GM21619 (cell line): ENCODE results near the gene MARK2.

Experiments
- ATAC-seq: cut with Tn5 transposase; IDR thresholded peaks from one replicate; pipeline ENCODE4 v1.9.1; 2021; ENCODE audit not compliant: unreplicated experiment

The MARK2 gene

DNA sequence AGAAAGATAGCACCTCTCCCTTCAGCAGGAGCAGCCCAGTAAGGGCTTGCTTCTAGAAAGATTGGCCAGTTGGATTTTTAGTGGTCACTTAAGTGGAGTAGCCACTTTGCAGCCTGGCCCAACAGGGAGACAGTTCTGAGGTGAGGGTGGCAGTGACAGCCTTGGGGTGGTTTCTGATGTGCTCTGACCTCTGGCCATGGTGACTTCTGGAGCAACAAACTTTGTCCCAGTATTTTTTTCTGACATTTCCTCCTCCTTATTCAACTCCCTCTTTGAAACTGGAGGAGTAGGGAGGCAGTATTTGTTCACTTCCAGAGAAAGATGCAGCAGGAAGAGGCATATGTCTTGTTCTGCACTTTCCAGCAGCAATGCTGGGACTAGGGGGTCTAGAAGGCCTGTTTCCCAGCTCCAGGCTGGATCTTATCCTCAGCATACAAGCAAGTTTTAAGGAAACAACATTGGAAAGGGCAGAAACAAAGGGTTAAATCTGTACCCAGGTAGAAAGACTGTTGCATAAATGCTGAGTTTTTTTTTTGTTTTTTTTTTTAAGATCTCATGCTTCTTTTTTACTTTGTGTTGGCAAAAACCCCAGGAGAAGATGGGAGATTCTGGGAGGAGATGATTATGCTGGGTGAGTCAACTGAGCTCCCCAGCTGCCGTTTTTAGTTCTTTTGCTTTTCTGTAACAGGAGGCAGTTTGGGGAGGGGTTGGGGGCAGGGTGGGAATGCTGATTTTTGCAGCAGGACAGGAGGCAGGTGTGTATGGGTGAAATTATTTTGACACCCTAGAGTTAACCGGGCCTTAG, 40.9 kb downstream of the MARK2 start:
- no peak for ATAC-seq

GRCh38 chr11:63880403-63880790, 41.5 kb downstream of the MARK2 start:
- no peak for ATAC-seq

GRCh38 chr11:63882555-63883242, 43.8 kb downstream of the MARK2 start:
- ATAC-seq, result no peak

DNA sequence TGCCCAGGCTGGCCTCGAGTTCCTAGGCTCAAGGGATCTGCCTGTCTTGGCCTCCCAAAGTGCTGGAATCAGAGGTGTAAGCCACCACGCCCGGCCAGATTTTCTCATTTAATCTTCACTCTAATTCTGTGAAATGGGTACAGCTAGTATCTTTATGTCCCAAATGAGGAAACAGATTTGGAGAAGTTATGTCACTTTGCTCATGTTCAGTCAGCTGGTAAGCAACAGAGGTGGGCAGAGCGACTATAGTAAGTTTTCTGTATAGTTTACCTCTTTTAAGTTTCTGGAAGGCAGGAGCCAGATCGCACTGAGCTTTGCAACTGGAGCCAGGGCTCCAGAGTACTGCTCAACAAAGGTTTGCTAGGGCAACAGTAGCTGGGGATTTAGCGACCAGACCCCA, 44.9 kb downstream of the MARK2 start:
- ATAC-seq, result no peak

DNA sequence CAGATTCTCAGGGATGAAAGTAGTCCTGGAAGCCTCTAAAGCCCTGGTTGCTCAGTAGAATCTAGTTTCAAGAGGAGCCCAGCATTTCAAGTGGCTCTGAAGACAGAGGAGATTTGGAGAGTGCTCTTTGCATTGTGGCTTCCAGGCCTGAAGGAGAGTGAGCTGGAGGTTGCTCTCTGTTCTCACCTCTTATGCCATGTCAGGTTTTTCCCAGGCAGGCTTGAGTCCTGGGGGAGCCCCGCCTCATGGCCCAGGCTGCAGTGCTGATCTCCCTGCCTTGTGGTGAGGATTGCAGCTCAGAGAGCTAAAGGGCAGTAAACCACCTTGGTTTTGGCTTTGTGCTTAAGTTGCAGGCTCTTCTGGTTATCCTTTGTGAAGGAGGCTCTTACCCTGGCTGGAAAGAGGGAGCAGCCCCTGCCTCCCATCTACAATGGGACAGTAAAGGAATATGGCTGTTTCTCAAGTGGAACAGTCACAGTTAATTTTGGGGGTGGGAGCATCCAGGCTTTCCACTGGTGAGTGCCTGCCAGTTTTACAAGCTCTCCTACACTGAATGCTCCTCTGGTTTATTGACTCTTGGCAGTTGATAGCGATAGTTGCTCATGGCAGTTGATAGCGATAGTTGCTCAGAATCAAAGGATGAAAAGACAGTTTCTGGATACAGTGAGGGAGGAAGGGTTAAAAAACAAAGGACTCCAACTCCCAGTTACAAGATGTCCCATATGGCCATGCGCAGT, 45.5 kb downstream of the MARK2 start:
- ATAC-seq, result no peak

DNA sequence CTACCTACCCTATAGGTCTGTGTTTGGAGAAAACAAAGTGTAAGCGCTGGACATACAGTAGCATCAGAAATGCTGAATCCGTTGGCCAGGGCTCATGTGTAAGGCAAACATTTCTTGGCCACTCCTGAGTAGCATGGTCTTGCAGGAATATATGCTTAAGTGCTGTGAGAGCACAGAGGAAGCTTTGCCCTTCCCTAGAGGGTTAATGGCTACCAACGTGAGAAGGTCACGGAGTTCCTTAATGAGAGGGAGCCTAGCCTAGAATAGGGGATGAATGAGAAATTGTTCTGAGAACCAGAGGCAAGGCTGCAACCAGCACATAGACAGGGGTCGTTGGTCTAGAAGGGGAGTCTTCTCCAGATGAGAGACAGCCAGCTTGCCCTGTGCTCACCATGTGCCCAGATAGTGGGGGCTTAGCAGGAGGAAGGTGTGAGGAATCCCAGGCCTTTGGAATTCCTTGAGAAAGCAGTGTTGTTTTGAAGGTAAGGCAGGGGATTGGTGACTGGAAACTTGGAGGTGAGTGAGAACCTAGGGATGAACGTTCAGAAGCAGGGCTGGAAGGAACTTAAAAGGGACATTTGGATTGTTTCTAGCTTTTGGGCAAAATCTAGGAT, 48.6 kb downstream of the MARK2 start:
- ATAC-seq, result no peak

DNA sequence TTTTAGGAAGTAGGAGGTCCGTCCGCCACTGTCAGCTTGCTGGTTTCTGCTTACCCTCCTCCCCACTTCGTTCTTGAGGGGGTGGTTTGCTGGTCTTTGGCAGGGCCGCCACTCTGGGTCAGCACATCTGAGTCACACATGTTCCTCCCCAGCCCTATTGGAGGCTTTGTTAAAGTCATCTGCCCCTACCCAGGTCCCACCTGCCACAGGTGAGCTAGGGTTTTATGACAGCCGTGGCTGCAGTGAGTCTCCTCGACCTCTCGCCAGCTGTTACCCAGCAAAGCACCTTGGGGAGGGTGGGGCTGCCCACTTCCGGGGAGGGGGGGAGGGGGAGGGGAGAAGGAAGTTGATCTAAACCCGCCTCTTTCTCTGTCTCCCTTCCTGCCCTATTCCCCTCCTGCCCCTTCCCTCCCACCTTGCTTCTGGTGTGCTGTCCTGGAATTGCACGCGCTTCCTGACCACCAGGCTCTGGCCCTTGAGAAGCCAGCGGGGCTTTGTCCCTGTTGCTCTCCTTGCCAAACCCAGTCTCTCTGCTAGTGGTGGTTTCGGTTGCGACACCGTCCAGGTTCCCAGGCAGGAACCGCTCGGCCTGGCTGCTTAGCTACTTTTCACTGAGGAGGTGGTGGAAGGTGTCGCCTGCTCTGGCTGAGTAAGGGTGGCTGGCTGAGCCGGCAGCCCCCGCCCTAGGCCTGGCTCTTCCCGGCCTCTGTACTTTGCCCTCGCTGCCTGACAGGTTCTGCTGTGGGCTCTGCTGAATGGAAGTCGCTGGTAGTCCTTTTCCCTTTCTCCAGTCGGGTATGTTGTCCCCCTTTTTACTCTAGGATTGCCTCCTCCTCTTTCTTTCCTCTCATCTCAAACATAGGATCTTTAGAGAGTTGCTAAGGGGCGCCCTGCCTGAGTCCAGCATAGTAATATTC, 49.5 kb downstream of the MARK2 start:
- ATAC-seq, result peak; percentile 52

DNA sequence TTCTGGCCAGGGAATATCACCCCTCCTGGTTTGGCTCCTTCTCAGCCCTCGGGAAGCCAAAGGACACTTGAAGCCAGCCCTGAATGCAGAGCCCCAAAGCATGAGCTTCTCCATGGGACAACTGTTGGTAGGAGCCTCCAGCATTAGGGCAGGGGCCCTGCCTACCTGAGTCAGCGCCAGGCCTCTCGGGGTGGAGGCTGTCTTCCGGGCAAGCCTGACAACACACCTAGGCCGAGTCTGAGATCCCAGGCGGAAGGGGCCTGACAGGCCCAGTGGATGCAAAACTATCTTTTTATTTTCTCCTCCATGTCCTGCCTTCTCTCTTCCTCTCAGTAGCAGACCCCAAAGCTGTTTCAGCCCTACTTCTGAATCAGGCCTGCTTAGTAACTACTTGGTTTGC, 50.4 kb downstream of the MARK2 start:
- no peak for ATAC-seq

DNA sequence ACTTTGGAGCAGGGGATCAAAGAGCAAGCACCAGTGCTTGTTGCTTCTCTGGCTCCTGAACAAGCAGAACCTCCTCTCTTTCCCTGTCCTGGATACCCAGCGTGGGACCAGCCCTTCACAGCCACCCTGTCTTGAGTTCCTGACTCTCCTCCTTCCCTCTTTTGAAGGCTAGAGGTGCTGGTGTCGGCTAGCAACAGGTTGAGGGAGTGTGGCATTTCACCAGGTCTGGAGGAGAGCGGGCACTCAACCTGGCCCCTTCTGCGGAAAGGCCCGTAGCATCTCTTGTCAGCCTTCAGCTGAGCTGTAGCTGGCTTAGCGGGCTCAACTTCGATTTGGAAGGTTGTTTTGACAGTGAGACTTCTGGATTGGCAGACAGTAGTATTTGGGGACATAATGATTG, 51.5 kb downstream of the MARK2 start:
- no peak for ATAC-seq

DNA sequence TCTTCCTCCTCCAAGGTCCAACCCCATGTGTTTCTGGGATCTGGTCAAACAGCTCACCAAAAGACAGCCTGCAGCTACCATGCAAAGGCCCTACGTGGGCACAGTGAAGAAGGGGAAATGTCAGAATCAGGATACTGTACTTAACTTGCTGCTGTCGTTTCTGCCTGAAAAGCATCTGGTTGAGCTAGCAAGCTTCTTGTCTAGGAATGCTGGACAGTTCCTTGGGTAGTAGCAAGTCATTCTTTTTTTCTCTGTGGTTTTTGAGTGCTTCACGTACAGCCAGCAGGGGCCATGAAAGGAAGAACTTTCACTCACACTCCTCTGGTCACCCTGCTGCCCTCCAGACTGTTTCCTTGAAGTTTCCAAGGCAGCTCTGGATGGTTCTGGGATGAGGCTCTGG, 53.3 kb downstream of the MARK2 start:
- no peak for ATAC-seq

DNA sequence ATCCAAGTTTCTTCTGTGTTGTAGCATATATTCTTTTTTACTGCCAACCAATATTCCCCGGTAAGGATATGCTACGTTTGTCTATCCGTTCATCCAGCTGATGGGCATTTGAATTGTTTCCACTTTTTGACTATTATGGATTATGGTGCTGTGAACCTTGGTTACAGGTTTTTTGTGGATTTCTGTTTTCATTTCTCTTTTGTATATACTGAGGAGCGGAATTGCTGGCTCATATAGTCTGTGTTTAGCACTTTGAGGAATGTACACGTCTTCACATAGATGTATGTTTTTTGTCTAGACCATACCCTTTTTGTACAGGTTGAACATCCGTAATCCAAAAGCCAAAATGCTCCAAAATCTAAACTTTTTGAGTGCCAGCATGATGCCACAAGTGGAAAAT, 54.4 kb downstream of the MARK2 start:
- ATAC-seq, result no peak

- no peak for ATAC-seq
Observed at GRCh38 chr11:63896071-63896470, 57.2 kb downstream of the MARK2 start.

DNA sequence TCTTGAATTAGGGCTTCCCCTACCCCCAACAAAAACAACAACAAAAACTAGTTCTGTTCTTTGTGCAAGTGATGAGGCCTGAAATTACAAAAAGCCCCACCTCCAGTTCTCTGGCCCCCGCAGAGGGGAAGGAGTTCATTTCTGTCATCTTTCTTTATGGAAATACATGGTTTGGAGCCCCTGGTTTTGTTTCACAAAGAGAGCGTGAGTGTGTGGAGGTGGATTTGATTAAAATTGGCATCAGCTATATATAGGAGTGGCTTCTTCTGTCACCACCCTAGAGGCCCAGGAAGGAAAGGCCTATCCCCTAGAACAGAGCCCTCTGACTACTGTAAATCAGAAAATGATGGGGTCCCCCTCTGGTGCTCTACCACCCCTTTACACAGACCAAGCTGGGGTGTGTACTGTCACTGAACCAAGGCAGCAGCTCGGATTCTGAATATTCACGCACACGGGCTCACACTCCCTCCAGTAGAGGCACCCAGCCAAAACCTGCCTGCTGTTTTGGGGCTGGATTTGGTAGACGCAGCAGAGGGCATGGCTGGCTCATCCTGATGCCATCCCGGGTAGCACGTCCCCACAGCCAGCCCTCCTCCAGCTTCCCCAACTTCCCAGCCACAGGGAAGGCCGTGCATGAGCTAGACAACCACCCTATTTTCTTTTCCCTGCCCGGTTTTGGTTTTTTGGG, 58.7 kb downstream of the MARK2 start:
- ATAC-seq, result no peak

DNA sequence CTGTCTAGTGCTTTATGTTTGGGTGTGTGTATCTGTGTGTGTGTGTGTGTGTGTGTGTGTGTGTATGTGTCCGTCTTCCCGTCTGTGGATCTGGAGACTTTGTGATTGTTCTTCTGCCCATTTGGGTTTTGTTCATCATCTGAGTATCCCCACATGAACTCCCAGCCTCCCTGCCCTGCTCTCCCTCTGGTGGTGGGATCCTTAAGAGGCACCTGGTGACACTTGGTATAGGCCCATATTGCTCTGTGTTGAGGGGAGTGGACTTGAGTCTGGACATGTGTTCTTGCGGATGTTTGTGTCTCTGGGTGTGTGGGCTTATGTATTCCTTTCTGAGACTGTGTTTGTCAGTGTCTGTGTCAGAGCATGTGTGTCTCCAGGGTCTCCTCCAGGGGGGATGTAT, 62.8 kb downstream of the MARK2 start:
- ATAC-seq, result no peak

DNA sequence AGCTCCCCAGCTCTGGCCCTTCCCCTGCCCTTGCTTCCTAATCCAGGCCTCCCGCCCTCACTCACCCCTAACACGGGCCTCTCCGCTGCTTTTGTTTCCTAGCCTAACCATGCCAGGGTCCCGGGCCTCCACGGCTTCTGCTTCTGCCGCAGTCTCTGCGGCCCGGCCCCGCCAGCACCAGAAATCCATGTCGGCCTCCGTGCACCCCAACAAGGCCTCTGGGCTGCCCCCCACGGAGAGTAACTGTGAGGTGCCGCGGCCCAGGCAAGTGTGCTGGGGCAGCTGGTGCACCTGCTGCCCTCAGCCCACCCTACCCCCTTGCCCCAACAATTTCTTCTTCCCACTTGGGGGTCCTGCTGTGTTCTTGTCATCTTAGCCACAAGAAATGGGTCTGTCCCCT, 65.0 kb downstream of the MARK2 start:
- no peak for ATAC-seq

DNA sequence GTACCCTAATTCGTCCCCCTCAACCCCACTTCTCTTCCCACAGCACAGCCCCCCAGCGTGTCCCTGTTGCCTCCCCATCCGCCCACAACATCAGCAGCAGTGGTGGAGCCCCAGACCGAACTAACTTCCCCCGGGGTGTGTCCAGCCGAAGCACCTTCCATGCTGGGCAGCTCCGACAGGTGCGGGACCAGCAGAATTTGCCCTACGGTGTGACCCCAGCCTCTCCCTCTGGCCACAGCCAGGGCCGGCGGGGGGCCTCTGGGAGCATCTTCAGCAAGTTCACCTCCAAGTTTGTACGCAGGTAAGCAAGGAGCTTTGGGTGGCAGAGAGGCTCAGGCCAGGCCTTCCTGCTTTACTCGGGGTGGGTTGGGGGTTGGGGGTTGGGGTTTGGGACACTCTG, 65.8 kb downstream of the MARK2 start:
- no peak for ATAC-seq

GRCh38 chr11:63905179-63905578, 66.3 kb downstream of the MARK2 start:
- no peak for ATAC-seq

GRCh38 chr11:63906087-63906486, 67.2 kb downstream of the MARK2 start:
- no peak for ATAC-seq

GRCh38 chr11:63906585-63906984, 67.7 kb downstream of the MARK2 start:
- ATAC-seq, result no peak

DNA sequence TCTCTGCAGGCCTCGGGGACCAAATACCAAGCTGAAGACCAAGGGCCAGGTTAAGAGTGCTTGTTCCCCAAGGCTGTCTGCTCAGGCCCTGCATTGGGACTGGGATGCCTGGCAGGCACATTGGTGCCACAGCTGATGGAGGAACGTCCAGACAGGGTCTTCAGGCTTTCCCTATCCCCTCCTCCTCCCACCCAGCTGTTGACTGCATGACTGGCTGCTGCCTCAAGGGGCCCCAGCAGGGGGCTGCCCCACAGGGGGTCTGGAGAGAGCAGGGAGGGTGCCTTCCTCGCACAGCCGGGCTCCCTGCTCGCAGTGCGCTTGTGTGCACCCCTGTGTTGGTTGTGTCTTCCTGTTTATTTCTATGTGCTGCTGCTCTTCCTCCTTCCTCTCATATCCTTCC, 68.2 kb downstream of the MARK2 start:
- ATAC-seq, result no peak
